ENCODE data around the gene DCUN1D2. TPM values are rescaled to one million over a fixed set of nuclear protein-coding genes. Genes with fewer than 3 reads are reported as not detected.

DCUN1D2 gene
- total RNA-seq, result 9.8 and 17.0 TPM in 2 replicates

DNA sequence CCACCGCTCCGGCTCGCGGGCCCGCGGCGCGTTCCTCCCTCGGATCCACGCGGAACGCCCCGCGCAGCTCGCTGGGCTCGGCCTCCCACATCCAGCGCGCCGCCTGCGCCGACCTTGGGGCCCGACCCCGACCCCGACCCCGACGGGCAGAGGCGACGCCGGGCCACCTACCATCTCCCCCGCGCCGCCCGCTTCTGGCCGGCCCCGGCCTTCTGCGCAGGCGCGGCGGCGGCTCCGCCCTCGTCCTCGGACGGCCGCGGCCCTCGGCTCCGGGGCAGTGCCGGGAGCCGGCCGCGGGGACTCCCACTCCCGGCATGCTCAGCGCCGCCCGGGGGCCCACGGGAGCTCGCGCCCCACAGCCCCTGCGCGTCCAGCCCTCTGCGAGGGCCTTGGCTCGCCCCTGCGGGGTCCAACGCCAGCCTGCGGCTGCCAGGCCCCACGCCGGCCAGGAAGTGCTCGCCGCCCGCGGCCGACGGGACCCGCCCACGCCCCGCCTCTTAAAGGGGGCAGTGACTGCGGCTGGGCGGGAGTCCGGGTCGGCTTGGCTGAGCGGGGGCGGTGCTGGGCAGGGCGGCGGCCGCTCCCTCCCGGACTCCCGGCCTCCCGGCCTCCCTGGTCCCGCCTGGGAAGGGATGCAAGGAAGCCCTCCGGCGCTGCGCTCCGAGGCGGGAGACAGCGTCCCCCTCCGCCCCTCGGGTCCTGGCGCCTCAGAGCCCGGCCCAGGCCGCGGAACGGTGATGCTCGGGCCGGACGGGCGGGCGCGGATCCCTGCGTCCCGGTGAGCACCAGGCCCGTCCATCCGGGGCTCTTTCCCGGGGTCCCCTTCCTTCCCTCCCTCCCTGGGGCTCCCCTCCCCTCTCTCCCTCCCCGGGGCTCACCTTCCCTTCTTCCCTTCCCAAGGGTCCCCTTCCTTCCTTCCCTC lies at the start of gene DCUN1D2:
Gene DCUN1D2 (minus strand): TSS at position 216 of the 922 bp plus-strand sequence. CDS start 42 bp downstream, at position 174.

DNA sequence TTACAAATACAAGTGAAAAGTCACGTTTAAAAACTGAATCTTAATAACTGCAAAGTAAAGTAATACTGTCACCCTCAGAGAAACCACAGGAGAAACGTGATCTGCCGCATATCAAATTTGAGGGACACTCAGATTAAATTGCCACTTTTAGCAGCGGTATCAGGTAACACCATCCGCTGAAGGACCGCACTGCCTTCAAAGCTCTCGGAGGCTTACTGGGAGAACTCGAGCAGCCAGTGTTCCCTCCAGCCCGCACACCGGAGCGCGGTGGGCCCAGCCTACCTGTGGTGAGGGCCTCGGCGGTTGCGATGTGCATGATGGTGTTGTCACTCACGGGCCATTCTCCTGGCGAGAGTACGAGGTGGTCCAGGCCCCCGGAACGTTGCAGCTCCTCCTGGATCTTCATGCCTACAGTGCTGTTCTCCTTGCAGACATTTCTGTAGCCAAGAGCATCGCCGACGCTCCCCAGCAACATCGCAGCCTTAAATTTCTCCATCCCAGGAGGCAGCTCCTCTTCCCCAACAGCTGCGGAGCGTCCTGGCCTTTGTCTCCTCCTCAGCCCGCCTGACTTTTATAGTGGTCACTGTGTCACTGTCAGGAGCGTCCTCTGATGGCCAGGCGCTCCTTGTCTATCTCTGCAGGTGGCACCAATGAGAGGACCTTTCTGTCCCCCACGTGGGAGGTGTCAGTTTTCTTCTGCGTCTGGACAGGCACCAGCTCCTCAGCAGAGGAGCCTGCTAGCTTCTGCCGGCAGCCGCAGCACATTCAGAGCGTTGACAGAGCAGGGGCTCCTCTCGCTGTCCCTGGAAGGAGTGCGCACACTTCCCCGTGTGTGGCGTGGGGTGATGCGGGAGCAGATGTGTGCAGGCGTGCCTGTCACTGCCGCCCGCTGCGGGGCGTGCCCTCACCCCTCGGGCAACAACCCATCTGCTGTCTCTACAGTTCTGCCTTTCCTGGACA lies 37.3 kb downstream of the DCUN1D2 start, which contains the start of gene ADPRHL1:
Gene ADPRHL1 (minus strand): TSS at position 547 of the 960 bp plus-strand sequence. CDS start 51 bp downstream, at position 496.

Other genes starting within 250 kb of the DCUN1D2 start
- gene LAMP1, start 193.5 kb downstream of the DCUN1D2 start, total RNA-seq, result 209 and 244 TPM in 2 replicates
- 0.59 and 0.83 TPM in 2 replicates for gene GRTP1, start 126.6 kb downstream of the DCUN1D2 start, total RNA-seq
- 0.59 and 1.5 TPM in 2 replicates for gene ADPRHL1, start 37.2 kb downstream of the DCUN1D2 start, total RNA-seq
- gene TFDP1, start 94.0 kb upstream of the DCUN1D2 start, total RNA-seq, result 48.7 and 81.2 TPM in 2 replicates
- gene ATP4B, start 167.5 kb upstream of the DCUN1D2 start, total RNA-seq, result not detected in 2 replicates
- gene GRK1, start 176.5 kb upstream of the DCUN1D2 start, total RNA-seq, result not detected in 2 replicates